Neural cell (in vitro differentiated cells): ENCODE results near the gene ZNF503.

Experiments
- CTCF ChIP-seq: fragments of 450-650 bp; IDR thresholded peaks from 2 replicates; pipeline ENCODE4 v1.5.1; 2014; ENCODE audit warnings: antibody characterized with exemption, mild to moderate bottlenecking, moderate library complexity; ENCODE audit not compliant: poor library complexity, severe bottlenecking
- EP300 ChIP-seq: fragments of 450-650 bp; conservative IDR thresholded peaks from 2 replicates; pipeline ENCODE4 v1.6.1; 2014; ENCODE audit warnings: antibody characterized with exemption, mild to moderate bottlenecking, moderate library complexity; ENCODE audit not compliant: poor library complexity, severe bottlenecking
- EZH2 ChIP-seq: fragments of 200-600, 300-800 bp; shearing (Covaris generic), sonication (generic); IDR thresholded peaks from 2 replicates; pipeline ENCODE4 v1.6.1; 2014; ENCODE audit warnings: antibody characterized with exemption, low read length, borderline replicate concordance, mild to moderate bottlenecking; ENCODE audit not compliant: insufficient read depth, poor library complexity, severe bottlenecking
- MXI1 ChIP-seq: fragments of 450-650 bp; conservative IDR thresholded peaks from 2 replicates; pipeline ENCODE4 v1.6.1; 2014; ENCODE audit warnings: antibody characterized with exemption, mild to moderate bottlenecking; ENCODE audit not compliant: poor library complexity, severe bottlenecking
- POLR2AphosphoS5 ChIP-seq: IDR thresholded peaks from 2 replicates; pipeline ENCODE4 v1.6.1; 2012
- REST ChIP-seq: IDR thresholded peaks from 2 replicates; pipeline ENCODE4 v1.6.1; 2012; ENCODE audit warnings: borderline replicate concordance
- TAF1 ChIP-seq: IDR thresholded peaks from 2 replicates; pipeline ENCODE4 v1.6.1; 2012; ENCODE audit warnings: low read depth

- TF ChIP-seq CTCF = no peak
- no peak for TF ChIP-seq POLR2AphosphoS5
- no peak for TF ChIP-seq REST
- no peak for TF ChIP-seq EP300
- no peak for TF ChIP-seq EZH2
- no peak for TF ChIP-seq TAF1
- TF ChIP-seq MXI1 = no peak
Observed at GRCh38 chr10:75433216-75433615, 31.7 kb upstream of the ZNF503 start.
